ENCODE measurements around the gene PLBD1.

Gene PLBD1

GRCh38 chr12:14495326-14495725, 72.4 kb downstream of the PLBD1 start:
- DNase-seq: no peak

DNA sequence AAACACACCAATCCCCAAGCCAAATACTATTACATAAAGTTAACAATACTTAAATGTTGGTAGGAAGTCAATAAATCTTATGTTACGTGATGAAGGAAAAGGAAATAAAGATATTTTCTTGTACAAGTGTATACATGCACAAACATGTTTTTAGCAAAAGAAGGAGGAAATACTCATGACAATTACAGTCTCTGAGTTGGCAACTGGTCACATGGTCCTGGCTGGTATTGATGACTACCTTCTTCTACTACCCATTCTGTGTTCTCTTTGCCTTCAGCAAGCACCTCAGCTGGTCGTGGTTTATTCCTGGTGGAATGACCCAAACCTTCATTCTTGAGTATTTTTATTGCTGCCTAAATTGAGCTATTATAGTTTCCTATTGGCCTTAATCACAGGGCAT, 84.8 kb downstream of the PLBD1 start:
- DNase-seq: no peak

DNA sequence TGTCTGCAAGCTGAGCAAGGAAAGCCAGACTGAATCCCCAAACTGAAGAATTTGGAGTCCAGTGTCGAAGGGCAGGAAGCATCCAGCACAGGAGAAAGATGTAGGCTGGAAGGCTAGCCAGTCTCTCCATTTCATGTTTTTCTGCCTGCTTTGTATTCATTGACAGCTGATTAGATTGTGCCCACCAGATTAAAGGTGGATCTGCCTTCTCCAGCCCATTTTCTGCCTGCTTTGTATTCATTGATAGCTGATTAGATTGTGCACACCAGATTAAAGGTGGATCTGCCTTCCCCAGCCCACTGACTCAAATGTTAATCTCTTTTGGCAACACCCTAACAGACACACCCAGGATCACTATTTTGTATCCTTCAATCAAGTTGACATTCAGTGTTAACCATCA, 85.3 kb downstream of the PLBD1 start:
- no peak for DNase-seq

GRCh38 chr12:14481201-14481600, 86.5 kb downstream of the PLBD1 start:
- DNase-seq: no peak

- no peak for DNase-seq
Observed at GRCh38 chr12:14479004-14479403, 88.7 kb downstream of the PLBD1 start.

DNA sequence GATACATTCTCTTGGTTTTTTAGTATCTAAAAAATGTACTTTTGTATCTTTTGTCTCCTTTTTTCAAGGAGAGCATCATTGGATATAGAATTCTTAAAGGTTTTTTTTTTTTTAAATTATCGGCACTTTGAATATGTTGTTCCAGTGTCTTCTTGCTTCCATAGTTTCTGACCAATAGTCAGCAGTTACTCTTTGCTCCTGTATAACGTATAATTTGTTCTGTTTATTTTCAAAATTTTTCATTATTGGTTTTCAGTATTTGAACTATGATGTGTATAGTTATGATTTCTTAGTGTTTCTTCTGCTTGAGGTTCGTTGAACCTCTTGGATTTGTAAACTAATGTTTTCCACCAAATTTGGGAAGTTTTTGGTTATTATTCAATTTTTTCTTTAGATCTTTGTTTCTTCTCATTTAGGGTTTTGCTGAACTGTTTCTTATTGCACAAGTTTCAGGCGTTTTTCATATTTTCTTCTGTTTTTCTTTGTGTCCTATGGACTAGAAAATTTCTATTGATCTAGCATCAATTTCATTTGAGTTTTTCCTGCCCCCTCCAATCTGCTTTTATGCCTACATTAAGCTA, 93.9 kb downstream of the PLBD1 start:
- peak in 1 of 2 experiments; percentile 9 for DNase-seq

GRCh38 chr12:14471497-14471896, 96.2 kb downstream of the PLBD1 start:
- DNase-seq: no peak

GRCh38 chr12:14460212-14460841, 107.4 kb downstream of the PLBD1 start:
- no peak for DNase-seq

GRCh38 chr12:14454098-14454907, 113.4 kb downstream of the PLBD1 start:
- peak; percentile 19 to 54 for DNase-seq
